K562 treated with DMSO at 1 percent for 24 hours (cell line): ENCODE measurements around the gene SCD5. TPM values are rescaled to one million over a fixed set of nuclear protein-coding genes. Genes with fewer than 3 reads are reported as not detected.

Source experiments
- total RNA-seq: library from RNA; unstranded; fragments of 300-600 nt; gene quantifications from 2 replicates; pipeline ENCODE4 v1.2.3, GENCODE V29; 2022; ENCODE audit warnings: low read depth; ENCODE audit not compliant: insufficient read depth

SCD5 gene
- not detected in 2 replicates for total RNA-seq

GRCh38 chr4:82798168-82799005, at the start of gene SCD5:
Gene SCD5, minus strand, starts transcription at chr4:82798796. Its CDS starts 259 bp downstream, at chr4:82798537.

Other genes starting within 250 kb of the SCD5 start
- not detected in 2 replicates for gene TMEM150C, start 236.8 kb downstream of the SCD5 start, total RNA-seq
- 93.2 and 105 TPM in 2 replicates for gene SEC31A, start 92.4 kb upstream of the SCD5 start, total RNA-seq
- 1.5 and 4.6 TPM in 2 replicates for gene THAP9, start 101.9 kb upstream of the SCD5 start, total RNA-seq
- gene LIN54, start 212.0 kb upstream of the SCD5 start, total RNA-seq: 12.7 and 12.8 TPM in 2 replicates
- gene COPS4, start 236.4 kb upstream of the SCD5 start, total RNA-seq: 37.1 and 46.9 TPM in 2 replicates